GM18520 (cell line): ENCODE data around the gene KCNT2.
"Not testable (repeated sequence)": the region's sequence is repeated elsewhere in the genome, so short reads cannot be mapped to it uniquely, and the experiment has no call there.

Experiments
- ATAC-seq: cut with Tn5 transposase; IDR thresholded peaks from one replicate; pipeline ENCODE4 v1.9.1; 2021; ENCODE audit not compliant: unreplicated experiment

The KCNT2 gene

DNA sequence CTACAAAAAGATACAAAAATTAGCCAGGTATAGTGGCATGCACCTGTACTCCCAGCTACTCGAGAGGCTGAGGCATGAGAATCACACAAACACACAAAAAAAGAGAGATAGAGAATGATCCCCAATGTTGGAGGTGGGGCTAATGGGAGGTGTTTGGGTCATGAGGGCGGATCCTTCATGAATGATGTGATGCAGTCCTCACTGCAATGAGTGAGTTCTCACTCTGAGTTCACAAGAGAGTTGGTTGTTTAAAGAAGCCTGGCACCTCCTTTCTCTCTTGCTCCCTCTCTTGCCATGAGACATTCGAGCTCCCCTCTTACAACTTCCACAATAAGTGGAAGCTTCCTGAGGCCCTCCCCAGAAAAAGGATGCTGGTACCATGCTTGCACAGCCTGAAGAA lies 17.3 kb downstream of the KCNT2 start:
- no peak for ATAC-seq

- ATAC-seq, result no peak
Observed at GRCh38 chr1:196590012-196590708, 18.1 kb downstream of the KCNT2 start.

- no peak for ATAC-seq
Observed at GRCh38 chr1:196584696-196585095, 23.5 kb downstream of the KCNT2 start.

DNA sequence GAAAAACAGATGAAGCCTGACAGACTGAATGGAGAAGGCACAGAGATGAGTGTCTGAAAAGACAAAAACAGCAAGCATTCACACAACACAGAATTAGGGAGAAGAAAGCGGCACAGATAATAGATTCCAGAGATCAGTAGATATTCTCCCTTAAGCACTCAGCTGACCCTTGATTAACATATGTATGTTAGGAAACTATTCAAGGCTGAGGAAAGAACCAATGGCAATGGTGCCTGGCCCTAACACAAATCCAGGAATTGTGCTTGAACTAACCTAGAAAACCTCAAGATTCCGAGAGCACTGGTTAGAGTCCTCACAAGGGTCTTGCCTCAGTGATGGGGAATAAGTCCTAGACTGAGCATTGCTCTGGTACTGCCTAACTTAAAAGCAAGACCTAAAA lies 30.9 kb downstream of the KCNT2 start:
- no peak for ATAC-seq

DNA sequence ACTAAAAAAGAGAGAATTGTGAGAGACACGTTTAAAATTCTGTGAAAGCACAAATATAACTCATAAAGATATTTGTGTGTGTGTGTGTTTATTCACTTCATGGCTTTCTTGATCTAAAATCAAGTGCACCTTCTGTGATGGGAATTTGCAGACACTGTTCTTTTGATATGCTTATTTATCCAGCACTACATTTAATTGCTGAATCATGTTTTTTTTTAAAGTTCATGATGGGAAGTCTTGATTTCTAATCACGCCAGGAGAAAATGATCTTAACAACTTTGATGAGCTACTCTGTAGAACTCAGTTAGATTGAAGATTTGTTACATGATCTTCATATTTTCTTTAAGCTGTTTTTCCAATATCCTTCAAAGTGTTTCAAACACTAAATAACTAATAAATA lies 35.0 kb downstream of the KCNT2 start:
- ATAC-seq, result no peak

- ATAC-seq, result no peak
Observed at GRCh38 chr1:196567238-196567637, 41.0 kb downstream of the KCNT2 start.

DNA sequence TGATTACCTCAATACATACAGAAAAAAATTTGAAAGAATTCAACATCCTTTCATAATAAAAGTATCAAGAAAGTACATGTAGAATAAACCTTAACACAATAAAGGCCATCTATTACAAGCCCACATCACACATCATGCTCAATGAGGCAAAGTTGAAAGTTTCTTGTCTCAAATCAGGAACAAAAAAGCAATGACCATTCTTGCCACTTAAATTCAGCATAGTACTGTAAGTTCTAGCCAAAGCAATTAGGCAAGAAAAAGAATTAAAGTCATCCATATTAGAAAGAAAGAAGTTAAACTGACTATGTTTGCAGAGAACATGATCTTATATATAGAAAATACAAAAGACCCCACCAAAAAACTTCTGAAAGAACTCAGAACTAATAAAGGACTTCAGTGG lies 44.5 kb downstream of the KCNT2 start:
- ATAC-seq, result no peak

GRCh38 chr1:196559314-196559713 lies 48.9 kb downstream of the KCNT2 start:
- ATAC-seq, result no peak

GRCh38 chr1:196558411-196558810 lies 49.8 kb downstream of the KCNT2 start:
- peak; percentile 89 for ATAC-seq

DNA sequence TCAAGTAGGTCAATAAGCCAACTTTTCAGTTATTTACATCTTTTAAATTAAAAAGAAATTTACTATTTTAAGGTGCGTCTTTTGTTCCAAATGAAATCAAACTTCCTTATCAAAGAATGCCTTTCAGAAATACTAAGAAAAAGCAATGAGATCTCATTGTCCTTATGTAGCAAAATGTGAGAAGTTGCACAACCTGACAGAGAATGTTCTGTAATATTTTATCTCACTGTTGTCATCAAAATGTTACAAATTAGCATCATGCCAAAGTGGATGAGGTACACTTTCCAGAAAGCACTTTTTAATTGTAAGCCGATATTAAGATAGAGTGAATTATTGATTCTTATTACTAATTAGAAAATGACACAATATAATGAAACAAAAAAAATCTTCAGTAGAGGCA lies 50.4 kb downstream of the KCNT2 start:
- no peak for ATAC-seq

GRCh38 chr1:196550731-196551130 lies 57.5 kb downstream of the KCNT2 start:
- ATAC-seq, result no peak

GRCh38 chr1:196546272-196547111 lies 61.7 kb downstream of the KCNT2 start:
- no peak for ATAC-seq

DNA sequence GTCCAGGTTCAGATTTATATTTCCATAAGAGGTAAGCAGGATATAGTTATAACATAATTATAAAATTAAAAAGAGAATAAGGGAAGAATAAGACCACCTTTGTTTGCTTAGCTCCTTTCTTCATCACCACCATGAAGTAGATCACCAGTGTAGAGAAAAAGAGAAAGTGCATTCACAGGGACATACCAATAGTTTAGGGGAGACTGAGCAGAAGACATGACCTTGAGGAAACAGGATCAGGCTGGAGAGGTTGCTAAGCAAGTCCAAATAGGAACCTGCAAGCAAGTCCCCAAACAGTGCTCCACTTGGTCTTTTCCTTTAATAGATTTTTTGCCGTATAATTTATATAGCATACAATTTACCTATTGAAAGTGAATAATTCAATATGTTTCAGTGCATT lies 63.0 kb downstream of the KCNT2 start:
- ATAC-seq, result no peak

- ATAC-seq, result no peak
Observed at GRCh38 chr1:196544617-196545016, 63.6 kb downstream of the KCNT2 start.

GRCh38 chr1:196543833-196544232 lies 64.4 kb downstream of the KCNT2 start:
- no peak for ATAC-seq

DNA sequence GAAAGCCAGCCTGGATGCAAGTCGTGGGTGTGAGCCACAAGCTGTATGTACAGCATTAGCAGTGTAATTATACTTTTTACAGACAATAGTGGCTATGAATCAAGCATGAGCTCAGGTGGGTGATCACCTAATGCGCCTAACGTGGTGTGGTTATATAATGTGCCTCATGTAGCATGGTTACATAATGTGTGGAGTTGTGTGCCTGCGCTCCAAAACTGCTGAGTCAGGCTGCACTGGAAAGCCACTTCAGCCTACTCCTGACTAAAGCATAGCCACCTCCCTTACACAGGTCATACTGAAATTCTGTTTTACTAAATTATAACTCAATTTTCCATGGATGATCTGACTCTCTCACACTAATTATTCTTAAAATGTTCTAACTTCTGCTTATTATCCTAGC lies 69.8 kb downstream of the KCNT2 start:
- no peak for ATAC-seq

DNA sequence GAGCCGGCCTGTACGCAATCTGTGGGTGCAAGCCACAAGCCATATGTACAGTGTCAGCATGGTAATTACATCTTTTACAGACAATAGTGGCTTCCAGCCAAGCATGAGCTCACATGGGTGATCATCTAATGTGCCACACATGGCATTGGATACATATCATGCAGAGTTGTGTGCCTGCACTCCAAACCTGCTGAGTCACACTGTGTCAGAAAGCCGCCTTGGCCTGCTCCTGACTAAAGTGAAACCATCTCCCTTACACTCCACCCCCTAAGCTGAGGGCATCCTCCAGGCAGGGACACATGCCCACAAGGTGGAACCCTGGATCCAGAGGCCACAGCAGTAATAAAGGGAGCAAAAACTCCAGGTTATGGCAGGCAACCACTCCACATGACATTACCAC lies 72.5 kb downstream of the KCNT2 start:
- no peak for ATAC-seq

- ATAC-seq, result no peak
Observed at GRCh38 chr1:196531737-196532524, 76.3 kb downstream of the KCNT2 start.

- ATAC-seq, result no peak
Observed at GRCh38 chr1:196527919-196528318, 80.3 kb downstream of the KCNT2 start.

DNA sequence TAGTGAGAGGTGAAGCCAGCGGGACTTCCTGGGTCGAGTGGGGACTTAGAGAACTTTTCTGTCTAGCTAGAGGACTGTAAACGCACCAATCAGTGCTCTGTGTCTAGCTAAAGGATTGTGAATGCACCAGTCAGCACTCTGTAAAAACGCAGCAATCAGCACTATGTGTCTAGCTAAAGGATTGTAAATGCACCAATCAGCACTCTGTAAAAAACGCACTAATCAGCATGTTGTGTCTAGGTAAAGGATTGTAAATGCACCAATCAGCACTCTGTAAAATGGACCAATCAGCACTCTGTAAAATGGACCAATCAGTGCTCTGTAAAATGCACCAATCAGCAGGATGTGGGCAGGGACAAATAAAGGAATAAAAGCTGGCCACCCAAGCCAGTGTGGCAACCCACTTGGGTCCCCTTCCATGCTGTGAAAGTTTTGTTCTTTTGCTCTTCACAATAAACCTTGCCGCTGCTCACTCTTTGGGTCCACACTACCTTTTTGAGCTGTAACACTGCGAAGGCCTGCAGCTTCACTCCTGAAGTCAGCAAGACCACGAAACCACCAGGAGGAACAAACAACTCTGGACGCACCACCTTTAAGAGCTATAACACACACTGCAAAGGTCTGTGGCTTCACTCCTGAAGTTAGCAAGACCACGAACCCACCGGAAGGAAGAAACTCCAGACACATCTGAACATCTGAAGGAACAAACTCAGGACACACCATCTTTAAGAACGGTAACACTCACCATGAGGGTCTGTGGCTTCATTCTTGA lies 85.5 kb downstream of the KCNT2 start:
- not testable (repeated sequence) for ATAC-seq

- no peak for ATAC-seq
Observed at GRCh38 chr1:196517193-196517592, 91.0 kb downstream of the KCNT2 start.
